ENCODE data around the gene SLC16A9.

SLC16A9 gene

DNA sequence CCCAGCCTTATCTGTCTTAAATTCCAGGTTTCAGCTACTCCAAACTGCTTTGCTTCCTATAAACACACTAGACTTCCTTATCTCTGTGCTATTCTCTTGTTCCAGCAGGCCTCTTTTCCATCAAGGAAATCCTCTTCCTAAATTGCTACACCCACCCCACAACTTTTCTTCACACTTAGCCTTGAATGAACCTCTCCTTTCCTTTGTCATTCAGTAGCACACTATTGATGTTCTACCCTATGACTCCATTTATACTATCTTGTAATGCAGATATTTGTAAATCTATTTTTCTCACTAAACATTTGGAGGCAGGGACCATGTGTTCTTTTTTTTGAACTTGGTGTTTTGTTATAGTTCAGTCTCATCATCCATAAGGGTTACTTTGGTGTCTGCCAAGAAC lies 3.7 kb downstream of the SLC16A9 start:
- POLR2A ChIA-PET: no interaction called here
- H3K9me3 ChIP-seq (ENCODE audit: control insufficient read depth, insufficient read depth, low read depth, low read length): no peaks in the 10 kb centered on the region
- TF ChIP-seq ZNF239 (tag by site-specific recombination; IDR thresholded peaks at IDR 0.05): no peak
- TF ChIP-seq GLIS2 (tag by site-specific recombination; IDR thresholded peaks at IDR 0.05): no peak
- TF ChIP-seq ZNF660 (tag by site-specific recombination; IDR thresholded peaks at IDR 0.05): no peak
- no peak for TF ChIP-seq ZNF555 (tag by site-specific recombination; conservative IDR thresholded peaks at IDR 0.05)
- TF ChIP-seq ZNF2 (tag by site-specific recombination; IDR thresholded peaks at IDR 0.05): no peak
- no peak for TF ChIP-seq SETDB1 (IDR thresholded peaks at IDR 0.05; ENCODE audit: insufficient read length, low read length)
- no peak for TF ChIP-seq ZBTB10 (tag by site-specific recombination; IDR thresholded peaks at IDR 0.05)
- no peak for TF ChIP-seq ZFP69B (tag by site-specific recombination; IDR thresholded peaks at IDR 0.05)
- TF ChIP-seq FEZF1 (tag by site-specific recombination; IDR thresholded peaks at IDR 0.05): no peak
- no peak for TF ChIP-seq ZNF16 (tag by site-specific recombination; IDR thresholded peaks at IDR 0.05; ENCODE audit: low read depth)
- no peak for TF ChIP-seq INSM2 (tag by site-specific recombination; IDR thresholded peaks at IDR 0.05)
- CTCF ChIA-PET: no interaction called here
- no peaks in the 10 kb centered on the region for H3K4me1 ChIP-seq (ENCODE audit: control insufficient read depth, insufficient read depth, low read length)
- H3K36me3 ChIP-seq (ENCODE audit: control insufficient read depth in 2 of 2, insufficient read depth in 1 of 2, low read length in 2 of 2): no peaks in the 10 kb centered on the region
- no peak overlapping the region for H3K4me3 ChIP-seq (ENCODE audit: low read depth, low read length)
- no peak overlapping the region for H3K27ac ChIP-seq (ENCODE audit: extremely low read depth, low read depth, low read length)

DNA sequence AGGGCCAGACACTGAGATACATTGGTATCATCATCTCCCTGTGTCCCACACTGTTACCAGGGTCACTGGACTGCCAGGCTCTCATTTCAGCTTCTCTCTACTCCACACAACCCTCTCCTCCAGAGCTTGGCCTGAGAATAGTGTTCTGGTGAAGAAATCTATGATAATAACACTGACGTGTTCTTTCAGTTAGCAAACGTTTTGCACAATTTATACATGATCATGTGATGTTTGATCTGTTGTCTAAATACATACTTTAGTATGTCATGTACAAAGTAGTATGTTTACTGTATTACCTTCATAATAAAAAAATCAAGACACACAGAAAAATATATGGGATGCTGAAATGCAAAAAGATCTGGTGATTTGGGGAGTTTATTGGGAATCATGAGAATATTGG lies 5.0 kb downstream of the SLC16A9 start:
- Histone ChIP-seq H3K4me3 (ENCODE audit: low read depth, low read length) (no peak overlapping the region), H3K36me3 (ENCODE audit: control insufficient read depth in 2 of 2, insufficient read depth in 1 of 2, low read length in 2 of 2) (no peaks in the 10 kb centered on the region), H3K4me1 (ENCODE audit: control insufficient read depth, insufficient read depth, low read length) (no peaks in the 10 kb centered on the region), H3K27ac (ENCODE audit: extremely low read depth, low read depth, low read length) (no peak overlapping the region), H3K9me3 (ENCODE audit: control insufficient read depth, insufficient read depth, low read depth, low read length) (no peaks in the 10 kb centered on the region)
- ChIA-PET CTCF (no interaction called here), POLR2A (no interaction called here)
- no peak for TF ChIP-seq ZNF48 (tag by site-specific recombination; IDR thresholded peaks at IDR 0.05)
- no peak for TF ChIP-seq KLF8 (tag by site-specific recombination; IDR thresholded peaks at IDR 0.05)
- TF ChIP-seq, protein P1, sequence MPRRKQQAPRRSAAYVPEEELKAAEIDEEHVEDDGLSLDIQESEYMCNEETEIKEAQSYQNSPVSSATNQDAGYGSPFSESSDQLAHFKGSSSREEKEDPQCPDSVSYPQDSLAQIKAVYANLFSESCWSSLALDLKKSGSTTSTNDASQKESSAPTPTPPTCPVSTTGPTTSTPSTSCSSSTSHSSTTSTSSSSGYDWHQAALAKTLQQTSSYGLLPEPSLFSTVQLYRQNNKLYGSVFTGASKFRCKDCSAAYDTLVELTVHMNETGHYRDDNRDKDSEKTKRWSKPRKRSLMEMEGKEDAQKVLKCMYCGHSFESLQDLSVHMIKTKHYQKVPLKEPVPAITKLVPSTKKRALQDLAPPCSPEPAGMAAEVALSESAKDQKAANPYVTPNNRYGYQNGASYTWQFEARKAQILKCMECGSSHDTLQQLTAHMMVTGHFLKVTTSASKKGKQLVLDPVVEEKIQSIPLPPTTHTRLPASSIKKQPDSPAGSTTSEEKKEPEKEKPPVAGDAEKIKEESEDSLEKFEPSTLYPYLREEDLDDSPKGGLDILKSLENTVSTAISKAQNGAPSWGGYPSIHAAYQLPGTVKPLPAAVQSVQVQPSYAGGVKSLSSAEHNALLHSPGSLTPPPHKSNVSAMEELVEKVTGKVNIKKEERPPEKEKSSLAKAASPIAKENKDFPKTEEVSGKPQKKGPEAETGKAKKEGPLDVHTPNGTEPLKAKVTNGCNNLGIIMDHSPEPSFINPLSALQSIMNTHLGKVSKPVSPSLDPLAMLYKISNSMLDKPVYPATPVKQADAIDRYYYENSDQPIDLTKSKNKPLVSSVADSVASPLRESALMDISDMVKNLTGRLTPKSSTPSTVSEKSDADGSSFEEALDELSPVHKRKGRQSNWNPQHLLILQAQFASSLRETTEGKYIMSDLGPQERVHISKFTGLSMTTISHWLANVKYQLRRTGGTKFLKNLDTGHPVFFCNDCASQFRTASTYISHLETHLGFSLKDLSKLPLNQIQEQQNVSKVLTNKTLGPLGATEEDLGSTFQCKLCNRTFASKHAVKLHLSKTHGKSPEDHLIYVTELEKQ (tag by site-specific recombination; IDR thresholded peaks at IDR 0.05; ENCODE audit: borderline replicate concordance): no peak
- no peak for TF ChIP-seq ZNF423 (tag by site-specific recombination; IDR thresholded peaks at IDR 0.05)
- TF ChIP-seq ZNF571 (tag by site-specific recombination; IDR thresholded peaks at IDR 0.05): no peak
- TF ChIP-seq ZFP69B (tag by site-specific recombination; IDR thresholded peaks at IDR 0.05): no peak
- no peak for TF ChIP-seq BCL11B (tag by site-specific recombination; IDR thresholded peaks at IDR 0.05; ENCODE audit: low read depth)
- TF ChIP-seq ZEB2 (tag by site-specific recombination; IDR thresholded peaks at IDR 0.05): no peak
- TF ChIP-seq ZNF239 (tag by site-specific recombination; IDR thresholded peaks at IDR 0.05): no peak
- TF ChIP-seq ZNF404 (tag by site-specific recombination; IDR thresholded peaks at IDR 0.05): no peak
- TF ChIP-seq OSR2 (tag by site-specific recombination; IDR thresholded peaks at IDR 0.05): no peak
- TF ChIP-seq PRDM10 (tag by site-specific recombination; IDR thresholded peaks at IDR 0.05): no peak
- TF ChIP-seq SALL2 (tag by site-specific recombination; IDR thresholded peaks at IDR 0.05; ENCODE audit: borderline replicate concordance): no peak
- TF ChIP-seq ZNF792 (tag by site-specific recombination; IDR thresholded peaks at IDR 0.05): no peak
- no peak for TF ChIP-seq ZNF544 (tag by site-specific recombination; IDR thresholded peaks at IDR 0.05)
- TF ChIP-seq GLI2 (tag by site-specific recombination; IDR thresholded peaks at IDR 0.05; ENCODE audit: borderline replicate concordance, low read depth): no peak
- no peak for TF ChIP-seq MZF1 (tag by site-specific recombination; IDR thresholded peaks at IDR 0.05; ENCODE audit: borderline replicate concordance)
